GM19438 (cell line): Measurements from ENCODE around the gene RNF2.
"Not testable (repeated sequence)": the region's sequence is repeated elsewhere in the genome, so short reads cannot be mapped to it uniquely, and the experiment has no call there.

ENCODE experiments used
- ATAC-seq: cut with Tn5 transposase; IDR thresholded peaks from one replicate; pipeline ENCODE4 v1.9.1; 2021; ENCODE audit warnings: low read depth; ENCODE audit not compliant: unreplicated experiment

RNF2 gene

DNA sequence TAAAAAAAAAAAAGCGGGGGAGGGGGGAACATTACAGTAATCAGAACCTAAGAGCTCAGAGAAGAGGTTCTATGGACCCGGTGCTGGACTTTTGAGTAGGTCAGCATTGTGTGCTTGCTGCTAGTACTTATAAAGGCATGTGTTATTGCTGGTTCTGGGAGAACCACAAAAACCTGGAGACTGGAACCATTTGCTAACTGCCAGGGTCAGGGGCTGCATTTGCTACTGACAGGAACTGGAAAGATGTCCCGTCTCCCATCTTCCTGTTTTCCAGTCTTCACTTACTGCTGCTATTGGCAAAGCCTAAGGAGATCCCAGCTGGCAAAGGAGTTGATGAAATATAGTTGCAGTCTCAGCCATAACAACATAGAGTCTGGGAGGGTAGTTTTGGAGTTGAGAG lies 4.3 kb downstream of the RNF2 start:
- ATAC-seq = no peak

- ATAC-seq = no peak
Observed at GRCh38 chr1:185050823-185051451, 5.6 kb downstream of the RNF2 start.

DNA sequence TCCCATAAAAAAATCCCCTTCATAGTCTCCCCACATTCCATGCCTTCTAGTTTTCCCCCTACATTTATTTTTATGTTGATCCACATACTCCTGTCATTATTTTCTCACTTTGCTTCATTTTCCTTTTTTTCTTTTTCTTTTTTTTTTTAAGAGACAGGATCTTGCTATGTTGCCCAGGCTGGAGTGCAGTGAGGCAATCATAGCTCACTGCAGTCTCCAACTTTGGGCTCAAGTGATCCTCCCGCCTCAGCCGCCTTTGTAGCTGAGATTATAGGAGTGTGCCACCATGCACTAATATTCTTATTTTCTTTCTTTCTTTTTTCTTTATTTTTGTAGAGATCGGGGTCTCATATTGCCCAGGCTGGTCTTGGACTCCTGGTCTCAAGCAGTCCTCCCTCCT lies 7.8 kb downstream of the RNF2 start:
- ATAC-seq = no peak

DNA sequence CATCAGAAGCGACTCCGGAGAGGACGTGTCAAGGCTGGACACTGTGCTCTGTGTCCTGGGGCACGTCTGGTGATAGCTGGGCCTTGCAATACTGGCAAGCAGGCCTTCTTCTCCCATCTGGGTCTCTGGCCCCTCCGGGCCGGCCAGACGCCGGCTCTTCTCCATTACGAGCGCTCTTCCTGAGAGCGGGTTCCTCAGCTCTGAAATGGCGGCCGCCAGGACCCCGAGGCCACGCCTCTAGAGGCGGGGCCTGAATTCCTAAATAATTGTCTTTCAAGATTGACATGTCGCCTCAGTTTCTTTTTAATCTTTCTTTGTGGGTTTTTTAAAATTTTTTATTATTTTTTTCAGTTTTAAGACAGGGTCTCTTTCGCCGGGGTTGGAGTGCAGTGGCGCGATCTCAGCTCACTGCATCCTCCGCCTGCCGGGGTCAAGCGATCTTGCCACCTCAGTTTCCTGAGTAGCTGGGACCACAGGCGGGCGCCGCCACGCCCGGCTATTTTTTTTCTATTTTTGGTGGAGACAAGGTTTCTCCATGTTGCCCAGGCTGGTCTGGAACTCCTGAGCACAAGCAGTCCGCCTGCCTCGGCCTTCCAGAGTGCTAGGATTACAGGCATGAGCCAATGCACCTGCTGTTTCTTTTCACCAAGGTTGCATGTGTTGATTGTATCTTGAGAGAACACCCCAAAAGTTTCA lies 9.2 kb downstream of the RNF2 start:
- ATAC-seq = no peak

DNA sequence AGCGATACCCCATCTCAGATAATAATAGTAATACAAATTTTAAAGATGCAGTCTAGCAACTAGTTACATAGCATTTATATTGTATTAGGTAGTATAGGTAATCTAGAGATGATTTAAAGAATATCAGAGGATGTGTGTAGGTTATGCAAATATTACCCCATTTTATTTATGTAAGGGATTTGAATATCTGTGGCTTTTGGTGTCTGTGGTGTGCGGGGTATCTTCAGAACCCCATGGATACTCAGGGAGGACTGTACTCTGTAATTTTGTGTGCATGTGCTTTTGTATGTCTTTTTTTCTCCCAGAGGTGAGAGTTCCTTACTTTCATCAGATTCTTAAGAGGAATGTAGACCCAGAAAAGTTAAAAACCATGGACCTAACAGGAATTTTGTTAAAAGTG lies 12.8 kb downstream of the RNF2 start:
- no peak for ATAC-seq

DNA sequence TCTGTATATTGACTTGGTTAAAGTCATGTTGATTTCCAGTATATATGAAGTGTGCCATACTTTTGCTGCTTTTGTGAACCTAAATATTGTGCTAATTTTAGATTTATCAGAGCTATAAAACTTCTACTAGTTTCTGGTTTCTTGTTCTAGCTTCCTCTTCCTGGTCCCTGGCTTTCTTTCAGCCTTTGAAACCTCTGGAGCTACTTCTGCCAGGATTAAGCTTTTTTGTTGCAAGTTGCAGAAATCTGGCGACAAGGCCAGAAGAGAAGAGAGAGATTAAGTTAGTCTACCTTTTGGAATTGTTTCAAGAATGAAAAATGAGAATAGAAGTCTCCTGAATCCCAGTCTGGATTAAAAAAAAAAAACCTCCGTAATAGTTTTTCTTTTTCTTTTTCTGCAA lies 13.5 kb downstream of the RNF2 start:
- no peak for ATAC-seq

- ATAC-seq = no peak
Observed at GRCh38 chr1:185059950-185060571, 14.7 kb downstream of the RNF2 start.

- ATAC-seq = no peak
Observed at GRCh38 chr1:185062710-185063370, 17.5 kb downstream of the RNF2 start.

- no peak for ATAC-seq
Observed at GRCh38 chr1:185063719-185064118, 18.4 kb downstream of the RNF2 start.

GRCh38 chr1:185065006-185065405 lies 19.6 kb downstream of the RNF2 start:
- not testable (repeated sequence) for ATAC-seq

DNA sequence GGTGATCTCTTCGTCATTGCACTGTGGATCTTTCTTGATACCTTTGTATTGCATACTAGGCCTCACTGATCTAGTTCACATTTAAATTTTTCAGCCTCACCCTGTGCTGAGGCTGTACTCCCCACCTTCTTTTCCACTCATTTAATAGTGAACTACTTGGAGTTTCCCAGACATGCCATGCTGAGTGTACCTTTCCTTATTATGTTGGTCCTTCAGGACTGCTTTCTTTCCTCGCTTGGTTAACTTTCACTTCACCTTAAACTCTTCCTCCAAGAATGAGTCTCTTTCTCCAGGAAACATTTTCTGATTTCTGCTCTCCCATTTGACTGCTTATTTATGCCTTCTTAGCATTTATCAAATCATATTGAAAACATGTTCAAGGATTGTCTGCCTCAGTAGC lies 20.8 kb downstream of the RNF2 start:
- no peak for ATAC-seq

GRCh38 chr1:185068341-185068740 lies 23.0 kb downstream of the RNF2 start:
- ATAC-seq = no peak

DNA sequence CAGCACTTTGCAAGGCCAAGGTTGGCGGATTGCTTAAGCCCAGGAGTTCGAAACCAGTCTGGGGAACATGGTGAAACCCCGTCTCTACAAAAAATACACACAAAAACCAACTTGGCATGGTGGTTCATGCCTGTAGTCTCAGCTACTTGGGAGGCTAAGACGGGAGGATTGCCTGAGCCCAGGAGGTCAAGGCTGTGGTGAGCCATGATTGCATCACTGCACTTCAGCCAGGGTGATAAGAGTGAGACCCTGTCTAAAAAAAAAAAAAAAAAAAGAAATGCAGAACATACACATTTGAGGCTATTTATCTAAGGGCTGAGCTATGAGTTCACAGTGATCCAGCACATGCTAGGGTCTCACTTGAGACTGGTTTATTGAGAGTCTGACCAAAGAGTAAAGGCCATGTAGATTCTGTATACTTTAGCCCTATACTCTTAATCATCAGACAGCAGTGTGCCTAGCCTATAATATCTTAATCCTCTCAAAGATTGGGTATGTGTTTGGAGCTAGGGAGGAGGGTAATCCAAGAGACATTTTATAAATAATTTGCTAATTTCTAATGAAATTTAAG lies 23.9 kb downstream of the RNF2 start:
- no peak for ATAC-seq

DNA sequence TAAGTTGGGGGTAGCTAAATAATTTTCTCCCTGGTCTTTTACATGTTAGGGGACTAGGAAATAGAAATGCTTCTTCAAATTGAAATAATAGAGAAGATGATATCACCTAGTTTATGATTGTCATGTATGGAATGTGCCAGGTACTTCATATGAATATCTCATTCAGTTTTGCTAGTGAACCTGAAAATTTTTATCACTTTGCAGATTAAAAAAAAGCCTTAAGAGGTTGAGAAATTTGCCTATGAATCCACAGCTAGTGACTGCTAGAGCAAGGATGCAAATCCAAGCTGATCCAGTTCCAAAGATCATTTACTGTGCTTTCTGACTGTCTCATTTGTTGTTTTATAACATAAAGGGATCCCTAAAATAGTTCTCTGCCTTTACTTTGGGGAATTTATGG lies 24.7 kb downstream of the RNF2 start:
- no peak for ATAC-seq

GRCh38 chr1:185073725-185074124 lies 28.4 kb downstream of the RNF2 start:
- no peak for ATAC-seq

- ATAC-seq = no peak
Observed at GRCh38 chr1:185074307-185074706, 28.9 kb downstream of the RNF2 start.

GRCh38 chr1:185075476-185075875 lies 30.1 kb downstream of the RNF2 start:
- no peak for ATAC-seq

- no peak for ATAC-seq
Observed at GRCh38 chr1:185077374-185077773, 32.0 kb downstream of the RNF2 start.

DNA sequence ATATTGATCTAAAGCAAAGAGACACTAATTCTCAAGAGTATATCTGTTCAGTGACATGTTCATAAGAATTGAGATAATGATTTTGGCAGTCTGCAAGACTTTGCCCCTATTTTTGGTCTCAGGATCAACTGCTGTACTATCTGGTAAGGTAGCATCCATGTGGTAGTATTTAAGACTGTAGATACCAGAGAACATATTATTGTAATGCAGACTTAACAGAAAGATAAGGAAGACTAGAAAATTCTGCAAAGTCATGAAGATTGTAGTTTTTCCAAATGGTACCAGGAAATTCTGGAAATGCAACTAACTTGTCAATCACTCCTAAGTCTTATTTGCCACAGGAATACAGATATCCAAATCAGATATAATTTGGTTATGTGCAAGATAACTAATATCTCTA lies 35.1 kb downstream of the RNF2 start:
- no peak for ATAC-seq

- ATAC-seq = no peak
Observed at GRCh38 chr1:185083818-185084217, 38.5 kb downstream of the RNF2 start.

GRCh38 chr1:185087101-185087500 lies 41.7 kb downstream of the RNF2 start:
- ATAC-seq = no peak
